ENCODE measurements around the gene HTRA1.

The HTRA1 gene

GRCh38 chr10:122531939-122532338 is 70.6 kb downstream of the HTRA1 start:
- Histone ChIP-seq H3K4me2 (ENCODE audit: low read depth, low read length, poor library complexity, severe bottlenecking) (no peak overlapping the region), H3K27ac (ENCODE audit: low read depth, low read length) (no peak overlapping the region), H3K79me2 (ENCODE audit: insufficient read depth, low read length) (no peaks in the 10 kb centered on the region), H3K27me3 (ENCODE audit: low read length) (no peaks in the 10 kb centered on the region), H3K9me3 (ENCODE audit: insufficient read depth, low read length) (no peaks in the 10 kb centered on the region), H3K36me3 (ENCODE audit: low read length) (no peaks in the 10 kb centered on the region), H2AFZ (ENCODE audit: low read depth, low read length, severe bottlenecking) (no peak overlapping the region), H3K4me3 (ENCODE audit: insufficient read depth, low read length, poor library complexity, severe bottlenecking) (no peak overlapping the region), H3K9me2 (replicated peaks; ENCODE audit: insufficient read depth, low read length) (no peaks in the 10 kb centered on the region), H4K20me1 (ENCODE audit: low read depth, low read length) (no peaks in the 10 kb centered on the region), H3F3A (ENCODE audit: insufficient read depth) (no peaks in the 10 kb centered on the region), H3K9ac (ENCODE audit: low read length) (no peak overlapping the region)
- no peak for TF ChIP-seq EZH2phosphoT487 (conservative IDR thresholded peaks at IDR 0.05; ENCODE audit: low read length)
- no peak for TF ChIP-seq CTCF (IDR thresholded peaks at IDR 0.05; ENCODE audit: insufficient read depth, low read length, poor library complexity, severe bottlenecking)

- no peak overlapping the region for H3K4me3 ChIP-seq (ENCODE audit: insufficient read depth, low read length, poor library complexity, severe bottlenecking)
- H3K27me3 ChIP-seq (ENCODE audit: low read length) = no peaks in the 10 kb centered on the region
- no peak overlapping the region for H3K4me2 ChIP-seq (ENCODE audit: low read depth, low read length, poor library complexity, severe bottlenecking)
- no peaks in the 10 kb centered on the region for H3F3A ChIP-seq (ENCODE audit: insufficient read depth)
- no peak overlapping the region for H3K9ac ChIP-seq (ENCODE audit: low read length)
- H3K9me3 ChIP-seq (ENCODE audit: insufficient read depth, low read length) = no peaks in the 10 kb centered on the region
- no peaks in the 10 kb centered on the region for H3K9me2 ChIP-seq (replicated peaks; ENCODE audit: insufficient read depth, low read length)
- H3K36me3 ChIP-seq (ENCODE audit: low read length) = no peaks in the 10 kb centered on the region
- no peak for TF ChIP-seq EZH2phosphoT487 (conservative IDR thresholded peaks at IDR 0.05; ENCODE audit: low read length)
- TF ChIP-seq CTCF (IDR thresholded peaks at IDR 0.05; ENCODE audit: insufficient read depth, low read length, poor library complexity, severe bottlenecking) = no peak
- H3K27ac ChIP-seq (ENCODE audit: low read depth, low read length) = no peak overlapping the region
- H3K79me2 ChIP-seq (ENCODE audit: insufficient read depth, low read length) = no peaks in the 10 kb centered on the region
- no peaks in the 10 kb centered on the region for H4K20me1 ChIP-seq (ENCODE audit: low read depth, low read length)
- no peak overlapping the region for H2AFZ ChIP-seq (ENCODE audit: low read depth, low read length, severe bottlenecking)
Measured at GRCh38 chr10:122532601-122533296, 71.4 kb downstream of the HTRA1 start.

- Histone ChIP-seq H3K27me3 (ENCODE audit: low read length) (no peaks in the 10 kb centered on the region), H3K9me2 (replicated peaks; ENCODE audit: insufficient read depth, low read length) (no peaks in the 10 kb centered on the region), H4K20me1 (ENCODE audit: low read depth, low read length) (no peaks in the 10 kb centered on the region), H2AFZ (ENCODE audit: low read depth, low read length, severe bottlenecking) (no peak overlapping the region), H3K9ac (ENCODE audit: low read length) (no peak overlapping the region), H3K79me2 (ENCODE audit: insufficient read depth, low read length) (no peaks in the 10 kb centered on the region), H3K27ac (ENCODE audit: low read depth, low read length) (no peak overlapping the region), H3F3A (ENCODE audit: insufficient read depth) (no peaks in the 10 kb centered on the region), H3K4me3 (ENCODE audit: insufficient read depth, low read length, poor library complexity, severe bottlenecking) (no peak overlapping the region), H3K4me2 (ENCODE audit: low read depth, low read length, poor library complexity, severe bottlenecking) (no peak overlapping the region), H3K36me3 (ENCODE audit: low read length) (no peaks in the 10 kb centered on the region), H3K9me3 (ENCODE audit: insufficient read depth, low read length) (no peaks in the 10 kb centered on the region)
- no peak for TF ChIP-seq CTCF (IDR thresholded peaks at IDR 0.05; ENCODE audit: insufficient read depth, low read length, poor library complexity, severe bottlenecking)
- no peak for TF ChIP-seq EZH2phosphoT487 (conservative IDR thresholded peaks at IDR 0.05; ENCODE audit: low read length)
Measured at GRCh38 chr10:122537545-122537944, 76.2 kb downstream of the HTRA1 start.

Data from SU-DHL-6 (cell line).